Type B pancreatic cell (in vitro differentiated cells): ENCODE results near the gene CUX1. TPM values are rescaled to one million over a fixed set of nuclear protein-coding genes. Genes with fewer than 3 reads are reported as not detected.

Source experiments
- DNase-seq: peaks from one replicate; pipeline ENCODE4 v3.0.0; 2021; ENCODE audit warnings: mixed read lengths; ENCODE audit not compliant: unreplicated experiment; ENCODE audit errors: extremely low spot score
- H3K27ac Mint-ChIP-seq: 2 replicates; pipeline ENCODE4 v1.8.0; 2021; ENCODE audit warnings: mild to moderate bottlenecking, mixed read lengths
- H3K27me3 Mint-ChIP-seq: 2 replicates; pipeline ENCODE4 v1.8.0; 2021; ENCODE audit warnings: mixed read lengths
- H3K36me3 Mint-ChIP-seq: 2 replicates; pipeline ENCODE4 v1.8.0; 2021; ENCODE audit warnings: mixed read lengths
- H3K4me1 Mint-ChIP-seq: one replicate; pipeline ENCODE4 v1.8.0; 2021; ENCODE audit warnings: mixed read lengths; ENCODE audit not compliant: unreplicated experiment
- H3K4me3 Mint-ChIP-seq: 2 replicates; pipeline ENCODE4 v1.8.0; 2021; ENCODE audit warnings: mild to moderate bottlenecking, mixed read lengths
- H3K9me3 Mint-ChIP-seq: 2 replicates; pipeline ENCODE4 v1.8.0; 2021; ENCODE audit warnings: mixed read lengths
- total RNA-seq: library from RNA; stranded (reverse); gene quantifications from 2 replicates; pipeline ENCODE4 v1.2.1, GENCODE V29; 2021; ENCODE audit warnings: low replicate concordance
- TF ChIP-seq, protein P1 (sequence below): fragments of 200-600 bp; sonication (generic); conservative IDR thresholded peaks from 2 replicates; pipeline ENCODE4 v1.5.0; 2021; ENCODE audit warnings: antibody characterized with exemption, mild to moderate bottlenecking

Gene CUX1
- total RNA-seq, 1 donor from 2014 or later, result 76.4 TPM

DNA sequence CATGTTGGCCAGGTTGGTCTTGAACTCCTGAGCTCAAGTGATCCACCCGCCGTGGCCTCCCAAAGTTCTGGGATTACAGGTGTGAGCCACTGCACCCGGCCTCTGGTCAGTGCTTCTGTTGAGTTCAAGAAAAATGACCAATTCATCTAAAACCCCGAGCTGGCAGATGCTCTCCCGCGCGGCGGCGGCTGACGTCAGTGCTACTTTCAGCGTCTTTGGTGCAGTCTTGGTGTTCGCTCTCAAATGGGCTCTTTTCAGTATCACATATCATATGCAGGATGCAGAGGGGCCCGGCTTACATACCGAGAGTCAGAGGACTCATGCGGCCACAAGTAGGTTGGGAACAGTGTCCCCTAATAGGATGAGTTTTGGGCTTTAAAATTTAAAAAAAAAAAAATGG is 125.9 kb downstream of the CUX1 start:
- no peak overlapping the region for H3K27ac Mint-ChIP-seq
- TF ChIP-seq, protein P1, sequence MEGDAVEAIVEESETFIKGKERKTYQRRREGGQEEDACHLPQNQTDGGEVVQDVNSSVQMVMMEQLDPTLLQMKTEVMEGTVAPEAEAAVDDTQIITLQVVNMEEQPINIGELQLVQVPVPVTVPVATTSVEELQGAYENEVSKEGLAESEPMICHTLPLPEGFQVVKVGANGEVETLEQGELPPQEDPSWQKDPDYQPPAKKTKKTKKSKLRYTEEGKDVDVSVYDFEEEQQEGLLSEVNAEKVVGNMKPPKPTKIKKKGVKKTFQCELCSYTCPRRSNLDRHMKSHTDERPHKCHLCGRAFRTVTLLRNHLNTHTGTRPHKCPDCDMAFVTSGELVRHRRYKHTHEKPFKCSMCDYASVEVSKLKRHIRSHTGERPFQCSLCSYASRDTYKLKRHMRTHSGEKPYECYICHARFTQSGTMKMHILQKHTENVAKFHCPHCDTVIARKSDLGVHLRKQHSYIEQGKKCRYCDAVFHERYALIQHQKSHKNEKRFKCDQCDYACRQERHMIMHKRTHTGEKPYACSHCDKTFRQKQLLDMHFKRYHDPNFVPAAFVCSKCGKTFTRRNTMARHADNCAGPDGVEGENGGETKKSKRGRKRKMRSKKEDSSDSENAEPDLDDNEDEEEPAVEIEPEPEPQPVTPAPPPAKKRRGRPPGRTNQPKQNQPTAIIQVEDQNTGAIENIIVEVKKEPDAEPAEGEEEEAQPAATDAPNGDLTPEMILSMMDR, result no peak
- H3K27me3 Mint-ChIP-seq, result no peaks in the 10 kb centered on the region
- no peak for DNase-seq
- no peaks in the 10 kb centered on the region for H3K9me3 Mint-ChIP-seq
- peaks cover 28% of the 10 kb centered on the region for H3K4me1 Mint-ChIP-seq
- no peak overlapping the region for H3K4me3 Mint-ChIP-seq
- H3K36me3 Mint-ChIP-seq, result peaks cover 9% of the 10 kb centered on the region

DNA sequence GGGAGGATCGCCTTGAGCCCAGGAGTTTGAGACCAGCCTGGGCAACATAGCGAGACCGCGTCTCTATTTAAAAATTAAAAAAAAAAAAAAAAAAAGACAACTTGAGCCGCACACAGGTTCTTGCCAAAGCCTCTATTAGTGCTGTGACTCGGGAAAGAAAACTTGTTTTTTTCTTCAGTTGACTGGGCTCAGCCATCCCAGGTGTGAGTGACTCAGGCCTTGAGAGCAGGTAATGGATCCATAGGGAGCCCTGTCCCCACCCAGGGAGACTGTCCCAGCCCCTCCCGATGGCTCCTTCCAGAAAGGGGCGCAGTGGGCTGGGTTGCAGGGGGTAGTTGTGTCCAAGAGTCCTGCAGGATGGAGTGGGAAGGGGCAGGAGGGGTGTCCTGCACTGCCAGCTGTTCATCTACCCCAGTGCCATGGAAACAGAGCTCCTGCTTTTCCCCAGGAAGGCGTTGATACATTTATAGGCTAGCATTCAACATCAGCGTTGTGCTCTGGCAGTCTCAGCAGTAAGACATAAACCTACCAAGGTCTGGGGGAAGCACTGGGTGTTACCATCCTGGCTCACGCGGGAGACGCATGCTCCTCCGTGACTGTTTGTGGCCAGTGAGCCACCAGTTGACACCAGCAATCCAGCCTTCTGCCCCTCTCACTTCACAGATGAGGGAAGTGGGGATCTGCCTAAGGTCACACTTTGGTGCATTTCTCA is 126.6 kb downstream of the CUX1 start:
- Mint-ChIP-seq H3K27ac (no peak overlapping the region), H3K4me1 (peaks cover 29% of the 10 kb centered on the region), H3K36me3 (peaks cover 7% of the 10 kb centered on the region), H3K27me3 (no peaks in the 10 kb centered on the region), H3K4me3 (no peak overlapping the region), H3K9me3 (no peaks in the 10 kb centered on the region)
- no peak for DNase-seq
- TF ChIP-seq, protein P1, result no peak

DNA sequence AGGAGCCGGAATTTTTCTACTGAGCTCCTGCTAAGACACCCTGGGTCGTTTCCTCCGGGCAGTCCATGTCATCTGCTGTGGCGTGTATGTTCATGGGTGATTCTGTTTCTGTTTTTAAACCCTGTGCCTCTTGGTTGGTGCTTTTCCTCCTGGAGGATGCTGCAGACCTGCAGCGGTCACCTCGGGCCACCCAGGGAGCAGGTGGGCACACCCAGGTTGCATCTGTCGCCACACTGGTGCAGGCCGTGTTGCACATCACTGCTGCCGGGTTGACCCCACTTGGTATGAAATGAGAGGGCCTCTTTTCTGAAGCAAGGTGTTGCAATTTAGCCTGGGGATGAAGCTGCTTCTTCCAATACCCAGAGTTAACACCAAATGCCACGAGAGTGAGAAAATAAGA is 127.2 kb downstream of the CUX1 start:
- Mint-ChIP-seq H3K4me1 (peaks cover 29% of the 10 kb centered on the region), H3K27ac (no peak overlapping the region), H3K9me3 (no peaks in the 10 kb centered on the region), H3K27me3 (no peaks in the 10 kb centered on the region), H3K4me3 (no peak overlapping the region), H3K36me3 (peaks cover 5% of the 10 kb centered on the region)
- no peak for DNase-seq
- TF ChIP-seq, protein P1, result no peak

DNA sequence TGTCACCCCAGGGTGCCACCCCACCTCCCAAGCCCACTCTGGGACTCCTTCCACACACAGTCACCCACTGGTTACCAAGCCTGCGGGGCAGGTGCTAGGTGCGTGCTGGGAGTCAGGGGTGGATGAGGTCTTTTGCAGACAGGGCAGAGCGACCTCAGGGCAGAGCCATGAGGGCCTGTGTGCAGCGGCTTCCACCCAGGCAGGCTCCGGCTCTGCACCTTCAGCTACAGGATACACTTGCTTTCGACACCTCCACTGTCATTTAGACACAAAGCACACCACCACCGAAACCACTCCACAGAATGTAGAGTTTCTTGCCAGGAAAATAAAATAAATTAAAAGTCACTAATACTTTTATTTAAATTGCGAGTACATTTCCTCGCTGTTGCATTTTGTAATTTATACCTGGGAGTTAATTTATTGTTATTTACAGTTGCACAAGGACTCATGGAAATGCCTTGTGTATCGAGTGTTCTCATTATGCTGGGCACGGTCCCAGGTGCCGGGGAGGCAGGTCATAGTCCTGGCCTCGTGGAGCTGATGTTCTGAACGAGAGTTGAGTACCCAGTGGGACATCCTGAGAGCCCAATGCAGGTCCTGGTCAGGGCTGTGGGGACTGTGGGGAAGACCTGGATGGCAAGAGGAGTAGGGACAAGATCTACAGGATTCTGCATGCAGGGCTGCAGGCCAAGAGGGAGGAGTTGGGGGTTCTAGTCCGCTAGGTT is 127.8 kb downstream of the CUX1 start:
- peaks cover 29% of the 10 kb centered on the region for H3K4me1 Mint-ChIP-seq
- peaks cover 5% of the 10 kb centered on the region for H3K36me3 Mint-ChIP-seq
- no peak overlapping the region for H3K4me3 Mint-ChIP-seq
- no peaks in the 10 kb centered on the region for H3K27me3 Mint-ChIP-seq
- DNase-seq, result no peak
- no peak overlapping the region for H3K27ac Mint-ChIP-seq
- H3K9me3 Mint-ChIP-seq, result no peaks in the 10 kb centered on the region
- TF ChIP-seq, protein P1, result no peak

DNA sequence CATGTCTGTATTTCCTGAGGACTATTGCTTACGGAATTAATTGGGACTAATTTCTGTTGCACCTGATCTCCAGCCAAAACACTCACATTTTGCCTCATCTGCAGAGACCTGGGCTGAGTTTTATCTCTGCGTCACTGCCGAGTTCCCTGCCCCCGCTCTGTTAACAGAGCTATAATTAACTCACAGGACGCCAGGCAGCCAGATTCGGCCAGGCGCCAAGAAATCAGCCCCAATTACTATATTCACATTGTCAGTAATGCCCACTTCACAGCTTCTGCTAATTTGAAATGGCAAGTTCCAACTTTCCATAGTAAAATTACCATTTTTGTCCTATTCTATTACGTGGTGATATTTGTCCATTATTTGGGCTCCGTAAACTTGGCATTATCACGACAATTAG is 130.5 kb downstream of the CUX1 start:
- Mint-ChIP-seq H3K9me3 (no peaks in the 10 kb centered on the region), H3K4me3 (no peak overlapping the region), H3K36me3 (peaks cover 12% of the 10 kb centered on the region), H3K4me1 (peaks cover 25% of the 10 kb centered on the region), H3K27me3 (no peaks in the 10 kb centered on the region), H3K27ac (no peak overlapping the region)
- TF ChIP-seq, protein P1, result no peak
- no peak for DNase-seq
